Measurements from ENCODE around the gene KAZN.

Gene KAZN

GRCh38 chr1:14756589-14757285 lies 158.3 kb downstream of the KAZN start:
- TF ChIP-seq REST (IDR thresholded peaks at IDR 0.05; ENCODE audit: low read depth): no peak
- no peak for TF ChIP-seq ZBTB7A (IDR thresholded peaks at IDR 0.05; ENCODE audit: low read depth)
- TF ChIP-seq CREB1 (IDR thresholded peaks at IDR 0.05; ENCODE audit: low read depth): no peak
- no peak for TF ChIP-seq NFIC (IDR thresholded peaks at IDR 0.05)
- TF ChIP-seq TEAD4 (IDR thresholded peaks at IDR 0.05): no peak
- no peak for TF ChIP-seq CEBPB (IDR thresholded peaks at IDR 0.05)
- no peak for TF ChIP-seq MAX (IDR thresholded peaks at IDR 0.05)
- TF ChIP-seq USF1 (IDR thresholded peaks at IDR 0.05): no peak
- TF ChIP-seq TAF1 (IDR thresholded peaks at IDR 0.05; ENCODE audit: low read depth): no peak
- no peak for TF ChIP-seq YY1 (IDR thresholded peaks at IDR 0.05; ENCODE audit: low read depth)

- no peak for TF ChIP-seq TAF1 (IDR thresholded peaks at IDR 0.05; ENCODE audit: low read depth)
- no peak for TF ChIP-seq MAX (IDR thresholded peaks at IDR 0.05)
- TF ChIP-seq TCF12 (IDR thresholded peaks at IDR 0.05; ENCODE audit: low read depth): no peak
Observed at GRCh38 chr1:14757286-14757625, 158.8 kb downstream of the KAZN start.

GRCh38 chr1:14759042-14759818 lies 160.7 kb downstream of the KAZN start:
- TF ChIP-seq CEBPB (IDR thresholded peaks at IDR 0.05) (no peak), MAX (IDR thresholded peaks at IDR 0.05) (no peak), ZBTB7A (IDR thresholded peaks at IDR 0.05; ENCODE audit: low read depth) (no peak), TAF1 (IDR thresholded peaks at IDR 0.05; ENCODE audit: low read depth) (no peak), NFIC (IDR thresholded peaks at IDR 0.05) (no peak), YY1 (IDR thresholded peaks at IDR 0.05; ENCODE audit: low read depth) (no peak), TCF12 (IDR thresholded peaks at IDR 0.05; ENCODE audit: low read depth) (no peak)

- TF ChIP-seq USF1 (IDR thresholded peaks at IDR 0.05) (no peak), RAD21 (IDR thresholded peaks at IDR 0.05; ENCODE audit: low read depth) (no peak)
Observed at GRCh38 chr1:14759843-14760242, 161.4 kb downstream of the KAZN start.

GRCh38 chr1:14760780-14761179 lies 162.3 kb downstream of the KAZN start:
- TF ChIP-seq USF1 (IDR thresholded peaks at IDR 0.05) (no peak), TEAD4 (IDR thresholded peaks at IDR 0.05) (no peak), ZBTB7A (IDR thresholded peaks at IDR 0.05; ENCODE audit: low read depth) (no peak)

GRCh38 chr1:14761291-14762153 lies 163.0 kb downstream of the KAZN start:
- TF ChIP-seq ZBTB7A (IDR thresholded peaks at IDR 0.05; ENCODE audit: low read depth) (no peak), CREB1 (IDR thresholded peaks at IDR 0.05; ENCODE audit: low read depth) (no peak), TAF1 (IDR thresholded peaks at IDR 0.05; ENCODE audit: low read depth) (no peak), USF1 (IDR thresholded peaks at IDR 0.05) (no peak), EGR1 (IDR thresholded peaks at IDR 0.05) (no peak), TCF12 (IDR thresholded peaks at IDR 0.05; ENCODE audit: low read depth) (no peak)

- no peak for TF ChIP-seq NFIC (IDR thresholded peaks at IDR 0.05)
Observed at GRCh38 chr1:14763977-14764376, 165.5 kb downstream of the KAZN start.
